Osteoblast (primary cell): ENCODE measurements around the gene TPCN1. TPM values are rescaled to one million over a fixed set of nuclear protein-coding genes. Genes with fewer than 3 reads are reported as not detected.

ENCODE experiments used
- DNase-seq: peaks from one replicate; pipeline ENCODE4 v3.0.0; 2011; ENCODE audit warnings: low spot score, mixed read lengths; ENCODE audit not compliant: insufficient read length; ENCODE audit errors: missing footprints
- H2AFZ ChIP-seq: 2 replicates; pipeline ENCODE4 v1.6.0; 2011; ENCODE audit warnings: mild to moderate bottlenecking, low read length
- H3K27ac ChIP-seq: 2 replicates; pipeline ENCODE4 v1.5.1; 2011; ENCODE audit warnings: mild to moderate bottlenecking, low read depth, low read length, moderate library complexity
- H3K27me3 ChIP-seq: 2 replicates; pipeline ENCODE4 v1.6.0; 2012; ENCODE audit warnings: mild to moderate bottlenecking, control low read depth, inconsistent platforms, low read length, moderate library complexity; ENCODE audit not compliant: insufficient read depth
- H3K36me3 ChIP-seq: 2 replicates; pipeline ENCODE4 v1.5.1; 2011; ENCODE audit warnings: mild to moderate bottlenecking, low read length, control low read depth, moderate library complexity; ENCODE audit not compliant: insufficient read depth
- H3K4me1 ChIP-seq: 2 replicates; pipeline ENCODE4 v1.5.1; 2011; ENCODE audit warnings: mild to moderate bottlenecking, low read length, control low read depth, moderate library complexity; ENCODE audit not compliant: insufficient read depth
- H3K4me2 ChIP-seq: 2 replicates; pipeline ENCODE4 v1.6.0; 2011; ENCODE audit warnings: mild to moderate bottlenecking, low read length; ENCODE audit not compliant: insufficient read depth
- H3K4me3 ChIP-seq: fragments of 200-600 bp; sonication (generic); 3 replicates; pipeline ENCODE4 v1.5.1; 2012; ENCODE audit warnings: mild to moderate bottlenecking, low read length, inconsistent platforms; ENCODE audit not compliant: insufficient read depth
- H3K79me2 ChIP-seq: 2 replicates; pipeline ENCODE4 v1.6.0; 2012; ENCODE audit warnings: mild to moderate bottlenecking, low read length, control low read depth, inconsistent platforms; ENCODE audit not compliant: insufficient read depth
- H3K9me3 ChIP-seq: 2 replicates; pipeline ENCODE4 v1.5.1; 2011; ENCODE audit warnings: low read depth, low read length, control low read depth
- H4K20me1 ChIP-seq: 2 replicates; pipeline ENCODE4 v1.6.0; 2012; ENCODE audit warnings: mild to moderate bottlenecking, low read length, control low read depth; ENCODE audit not compliant: insufficient read depth
- CTCF ChIP-seq: IDR thresholded peaks from 2 replicates; pipeline ENCODE4 v1.5.1; 2011; ENCODE audit warnings: mild to moderate bottlenecking, low read depth, low read length, moderate library complexity; ENCODE audit errors: extremely low read depth
- total RNA-seq: library from RNA; depleted of rRNA; stranded (reverse); fragments of >200 nt; gene quantifications from 2 replicates; pipeline ENCODE4 v1.2.3, GENCODE V29; 2012

TPCN1 gene
- total RNA-seq, 1 donor, result 25.7 TPM

- Histone ChIP-seq H4K20me1 (no peaks in the 10 kb centered on the region), H3K27me3 (no peaks in the 10 kb centered on the region), H3K4me1 (peaks cover 17% of the 10 kb centered on the region), H3K4me3 (no peak overlapping the region), H3K36me3 (peaks cover 47% of the 10 kb centered on the region), H3K4me2 (no peak overlapping the region), H2AFZ (no peak overlapping the region), H3K79me2 (peaks cover 5% of the 10 kb centered on the region), H3K27ac (no peak overlapping the region), H3K9me3 (no peaks in the 10 kb centered on the region)
- TF ChIP-seq CTCF, result no peak
- DNase-seq, result no peak
Observed at GRCh38 chr12:113226696-113227568, 5.7 kb downstream of the TPCN1 start.

GRCh38 chr12:113227686-113228391 is 6.6 kb downstream of the TPCN1 start:
- H2AFZ ChIP-seq, result no peak overlapping the region
- H3K9me3 ChIP-seq, result no peaks in the 10 kb centered on the region
- peaks cover 56% of the 10 kb centered on the region for H3K36me3 ChIP-seq
- no peak overlapping the region for H3K4me3 ChIP-seq
- H3K27ac ChIP-seq, result no peak overlapping the region
- no peak for DNase-seq
- no peak overlapping the region for H3K4me2 ChIP-seq
- peaks cover 3% of the 10 kb centered on the region for H3K79me2 ChIP-seq
- peaks cover 8% of the 10 kb centered on the region for H3K4me1 ChIP-seq
- no peaks in the 10 kb centered on the region for H4K20me1 ChIP-seq
- TF ChIP-seq CTCF, result no peak
- no peaks in the 10 kb centered on the region for H3K27me3 ChIP-seq

- Histone ChIP-seq H3K4me3 (no peak overlapping the region), H3K27me3 (no peaks in the 10 kb centered on the region), H3K79me2 (peaks cover 3% of the 10 kb centered on the region), H3K27ac (no peak overlapping the region), H3K4me2 (no peak overlapping the region), H3K9me3 (no peaks in the 10 kb centered on the region), H3K36me3 (peaks cover 62% of the 10 kb centered on the region), H4K20me1 (no peaks in the 10 kb centered on the region), H2AFZ (no peak overlapping the region), H3K4me1 (peaks cover 5% of the 10 kb centered on the region)
- DNase-seq, result peak; percentile 36
- no peak for TF ChIP-seq CTCF
Observed at GRCh38 chr12:113228394-113229028, 7.2 kb downstream of the TPCN1 start.
